K562 (cell line): Measurements from ENCODE around the gene LNX2.

ENCODE experiments used
- ARID3A ChIP-seq: IDR thresholded peaks from 2 replicates; pipeline ENCODE4 v1.6.1; 2012; ENCODE audit warnings: low read depth, low read length, improper control_type of control experiment, borderline replicate concordance
- CBFA2T3 ChIP-seq: fragments of 450-650 bp; IDR thresholded peaks from 2 replicates; pipeline ENCODE4 v1.6.1; 2017
- CBX1 ChIP-seq: sonication (generic); IDR thresholded peaks from 2 replicates; pipeline ENCODE4 v1.6.1; 2016; ENCODE audit warnings: antibody characterized with exemption, low read depth, mild to moderate bottlenecking
- CTCF ChIP-seq, 3 experiments: IDR thresholded peaks in 2 of 3; conservative IDR thresholded peaks in 1 of 3; 2 replicates each; pipeline ENCODE4 v1.5.1; 2011 to 2012; ENCODE audit warnings: low read length in 3 of 3, mild to moderate bottlenecking in 3 of 3, control low read depth in 2 of 3, improper control_type of control experiment in 1 of 3, inconsistent platforms in 1 of 3, low read depth in 1 of 3, mixed read lengths in 1 of 3, moderate library complexity in 1 of 3; ENCODE audit not compliant: insufficient read depth in 2 of 3
- GMEB1 ChIP-seq: fragments of 250-450 bp; sonication (Bioruptor Pico); IDR thresholded peaks from 2 replicates; pipeline ENCODE4 v1.4.0; 2020; ENCODE audit warnings: mild to moderate bottlenecking
- GTF3C2 ChIP-seq: IDR thresholded peaks from 3 replicates; pipeline ENCODE4 v1.6.1; 2011; ENCODE audit warnings: borderline replicate concordance, mild to moderate bottlenecking, moderate library complexity; ENCODE audit not compliant: insufficient read length; ENCODE audit errors: extremely low read depth
- HNRNPUL1 ChIP-seq: fragments of 200-400 bp; formaldehyde crosslinking; IDR thresholded peaks from 2 replicates; pipeline ENCODE4 v1.6.1; 2017; ENCODE audit warnings: low read length
- L3MBTL2 ChIP-seq: fragments of 450-650 bp; IDR thresholded peaks from 2 replicates; pipeline ENCODE4 v1.6.1; 2016; ENCODE audit warnings: mild to moderate bottlenecking, moderate library complexity
- NFXL1 ChIP-seq: fragments of 450-650 bp; formaldehyde crosslinking; IDR thresholded peaks from 2 replicates; pipeline ENCODE4 v1.4.0; 2021; ENCODE audit warnings: mild to moderate bottlenecking
- NRF1 ChIP-seq, 2 experiments: fragments of 450-650 bp; IDR thresholded peaks in 1 of 2; conservative IDR thresholded peaks in 1 of 2; 2 replicates each; pipeline ENCODE4 v1.6.1; 2014; ENCODE audit warnings: mild to moderate bottlenecking in 2 of 2
- TBP ChIP-seq: optimal IDR thresholded peaks from 2 replicates; pipeline ENCODE3; 2011; ENCODE audit warnings: low read depth, low read length, improper control_type of control experiment
- USF2 ChIP-seq: sonication (generic); formaldehyde crosslinking; IDR thresholded peaks from 2 replicates; pipeline ENCODE4 v1.5.0; 2020; ENCODE audit warnings: missing genetic modification reagents

GRCh38 chr13:27613628-27614027 lies 6.7 kb downstream of the LNX2 start:
- TF ChIP-seq GMEB1 (CRISPR knock-in tag) (no peak), USF2 (CRISPR knock-in tag) (no peak), CTCF (IDR thresholded peaks at IDR 0.05 in 2 of 3, conservative IDR thresholded peaks at IDR 0.05 in 1 of 3; ENCODE audit: insufficient read depth in 2 of 3, low read depth in 1 of 3, low read length in 3 of 3) (no peak), ARID3A (no peak), CBX1 (no peak), L3MBTL2 (no peak), HNRNPUL1 (no peak), NFXL1 (no peak), TBP (no peak), CBFA2T3 (no peak), NRF1 (conservative IDR thresholded peaks at IDR 0.05 in 1 of 2, IDR thresholded peaks at IDR 0.05 in 1 of 2) (no peak), GTF3C2 (no peak)
